ENCODE data around the gene TEKTIP1.
"Not testable (repeated sequence)": the region's sequence is repeated elsewhere in the genome, so short reads cannot be mapped to it uniquely, and the experiment has no call there.

Gene TEKTIP1

GRCh38 chr19:3507371-3508120 is 31.4 kb upstream of the TEKTIP1 start:
- no peak for DNase-seq (ENCODE audit: low read depth)

DNA sequence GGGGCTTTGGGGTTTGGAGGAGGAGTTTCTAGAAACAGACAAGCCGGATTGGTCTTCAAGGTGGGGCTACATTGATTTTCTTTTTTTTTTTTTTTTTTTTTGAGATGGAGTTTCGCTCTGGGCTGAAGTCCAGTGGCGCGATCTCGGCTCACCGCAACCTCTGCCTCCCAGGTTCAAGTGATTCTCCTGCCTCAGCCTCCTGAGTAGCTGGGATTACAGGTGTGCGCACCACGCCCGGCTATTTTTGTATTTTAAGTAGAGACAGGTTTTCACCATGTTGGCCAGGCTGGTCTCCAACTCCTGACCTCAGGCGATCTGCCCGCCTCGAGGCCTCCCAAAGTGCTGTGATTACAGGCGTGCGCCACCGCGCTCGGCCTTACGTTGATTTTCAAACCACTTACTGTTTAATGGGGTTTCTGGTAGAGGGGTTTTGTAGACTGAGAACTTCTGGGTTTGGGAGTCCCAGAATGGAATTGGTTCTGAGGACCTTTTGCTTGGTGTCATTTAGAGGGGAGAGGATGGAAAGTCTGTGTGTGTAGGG is 30.8 kb upstream of the TEKTIP1 start:
- DNase-seq (ENCODE audit: low read depth): not testable (repeated sequence)

GRCh38 chr19:3508771-3509535 is 30.0 kb upstream of the TEKTIP1 start:
- DNase-seq (ENCODE audit: low read depth): no peak

DNA sequence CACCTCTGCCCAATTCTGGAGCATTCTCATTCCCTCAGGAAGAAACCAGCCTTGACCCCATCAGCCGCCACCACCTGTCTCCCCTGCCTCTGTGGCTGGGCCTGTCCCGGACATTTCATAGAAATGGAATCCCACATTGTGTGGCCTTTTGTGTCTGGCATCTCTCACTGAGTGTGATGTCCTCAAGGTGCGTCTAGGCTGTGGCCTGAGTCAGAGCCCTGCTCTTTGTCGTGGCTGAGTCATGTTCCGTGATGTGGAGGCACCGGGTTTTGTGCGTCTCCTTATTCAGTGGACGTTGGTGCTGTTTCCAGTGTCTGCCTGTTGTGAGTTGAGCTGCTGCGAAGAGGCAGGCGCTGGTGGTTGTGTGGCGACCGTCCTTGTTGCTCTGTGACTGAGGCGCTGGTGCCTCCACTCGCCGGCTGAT is 29.4 kb upstream of the TEKTIP1 start:
- peak; percentile 61 for DNase-seq (ENCODE audit: low read depth)

GRCh38 chr19:3510727-3511126 is 28.2 kb upstream of the TEKTIP1 start:
- DNase-seq (ENCODE audit: low read depth): no peak

DNA sequence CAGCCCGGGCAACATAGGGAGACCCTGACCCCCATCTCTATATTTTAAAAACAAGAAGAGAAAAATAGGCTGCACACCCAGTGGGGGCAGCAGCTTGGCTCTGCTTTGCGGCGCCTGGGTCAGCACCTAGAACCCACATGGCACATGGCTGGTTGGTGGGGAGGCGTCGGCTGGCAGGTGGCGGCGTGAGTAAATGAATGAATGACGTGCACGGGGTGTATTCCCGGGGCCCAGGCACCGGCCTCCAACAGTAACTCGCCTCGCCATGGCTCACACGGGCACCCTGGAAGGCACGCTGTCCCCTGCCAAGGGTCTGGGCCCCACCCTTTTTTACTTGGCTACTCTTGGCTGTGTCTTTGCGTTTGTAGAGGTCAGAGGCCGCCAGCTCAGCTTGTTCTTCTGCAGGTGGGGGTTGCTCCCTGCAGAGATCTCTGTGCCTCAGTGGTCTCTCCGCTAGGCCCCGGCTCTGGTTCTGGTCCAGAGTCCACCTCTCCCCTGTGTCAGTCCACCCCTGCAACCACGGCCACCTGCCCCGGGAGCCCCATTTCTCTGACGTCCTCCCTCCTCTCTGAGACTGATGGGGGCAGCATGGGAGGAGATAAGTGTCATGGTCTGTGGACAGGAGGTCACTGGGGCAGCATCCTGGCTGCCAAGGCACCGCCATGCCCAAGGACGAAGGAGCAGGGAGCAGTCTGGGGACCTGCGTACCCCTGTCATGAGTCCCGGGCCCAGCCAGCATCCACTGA is 27.3 kb upstream of the TEKTIP1 start:
- no peak for DNase-seq (ENCODE audit: low read depth)

DNA sequence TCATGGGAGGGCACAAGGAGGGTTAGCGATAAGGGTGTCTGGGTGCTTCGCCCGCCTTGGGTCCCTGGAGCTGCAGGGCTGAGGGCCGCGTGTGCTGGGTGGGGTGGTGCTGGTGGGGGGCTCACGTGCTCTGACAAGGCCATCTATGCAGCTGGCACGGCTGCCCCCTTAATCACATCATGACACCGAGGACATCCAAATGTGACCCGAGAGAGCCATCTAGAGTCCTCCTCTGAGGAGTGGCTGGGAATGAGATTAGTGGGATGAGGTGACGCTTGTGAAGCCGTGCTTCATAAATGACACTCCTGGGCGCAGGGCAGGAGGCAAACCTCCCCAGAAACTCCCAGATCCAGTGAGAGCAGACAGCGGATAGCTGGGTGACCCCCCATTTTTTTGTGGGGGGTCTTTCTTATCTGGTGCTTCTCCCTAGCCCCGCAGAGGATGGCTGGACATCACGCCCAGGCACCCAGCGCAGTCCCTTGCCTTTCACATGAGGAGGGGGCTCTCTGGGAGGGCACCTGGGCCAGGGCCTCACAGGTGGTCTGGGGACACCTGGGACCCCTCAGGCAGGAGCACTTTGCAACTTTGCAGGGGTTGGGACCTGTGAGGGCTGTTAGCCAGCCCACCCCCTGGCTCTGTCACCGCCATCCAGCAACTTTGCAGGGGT is 26.3 kb upstream of the TEKTIP1 start:
- no peak for DNase-seq (ENCODE audit: low read depth)

- DNase-seq (ENCODE audit: low read depth): no peak
Measured at GRCh38 chr19:3513229-3514140, 25.5 kb upstream of the TEKTIP1 start.

DNA sequence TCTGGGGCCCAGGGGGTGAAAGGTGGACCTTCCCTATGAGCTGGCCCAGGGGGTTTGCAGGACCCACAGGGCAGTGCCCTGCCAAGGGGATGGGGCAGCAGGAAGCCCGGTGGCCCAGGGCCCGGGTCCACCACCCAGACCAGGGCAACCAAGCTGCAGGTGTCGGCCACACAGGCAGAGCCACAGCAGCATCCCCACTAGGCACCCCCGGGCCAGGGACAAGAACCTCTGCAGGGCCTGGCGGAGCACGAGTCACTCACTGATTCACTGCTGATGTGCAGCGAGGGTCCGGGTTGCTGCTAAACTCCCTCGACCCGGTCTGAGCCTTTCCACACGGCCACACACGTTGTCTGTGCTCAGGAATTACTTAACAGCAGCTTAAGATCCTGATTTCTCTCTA is 24.0 kb upstream of the TEKTIP1 start:
- peak; percentile 35 for DNase-seq (ENCODE audit: low read depth)

DNA sequence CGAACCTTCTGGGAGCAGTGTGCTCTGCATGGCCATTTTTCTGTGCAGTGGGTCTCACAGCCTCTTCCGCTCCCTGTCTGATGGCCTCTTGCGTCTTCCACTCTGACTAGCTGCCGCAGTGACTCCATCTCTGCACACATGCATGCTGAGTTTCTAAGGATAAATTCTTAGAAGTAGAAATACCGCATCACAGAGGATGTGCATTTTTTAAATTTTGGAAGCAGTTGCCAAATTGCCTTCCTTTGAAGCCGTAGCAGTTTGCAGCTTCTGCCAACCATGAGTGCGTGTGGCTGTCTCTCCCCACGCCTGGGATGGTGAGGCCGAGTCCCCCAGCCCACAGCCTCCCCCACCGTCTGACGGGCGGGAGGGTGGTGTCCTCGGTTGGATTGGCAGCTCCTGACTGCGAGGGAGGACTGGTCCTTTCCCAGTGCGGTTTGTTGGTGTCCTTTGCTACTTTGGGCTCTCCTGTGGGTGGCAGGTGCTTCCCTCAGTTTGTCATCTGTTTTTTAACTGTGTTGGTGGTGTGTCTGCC is 23.0 kb upstream of the TEKTIP1 start:
- DNase-seq (ENCODE audit: low read depth): no peak

GRCh38 chr19:3516675-3517207 is 22.2 kb upstream of the TEKTIP1 start:
- no peak for DNase-seq (ENCODE audit: low read depth)

- peak; percentile 53 for DNase-seq (ENCODE audit: low read depth)
Measured at GRCh38 chr19:3517638-3518037, 21.3 kb upstream of the TEKTIP1 start.

DNA sequence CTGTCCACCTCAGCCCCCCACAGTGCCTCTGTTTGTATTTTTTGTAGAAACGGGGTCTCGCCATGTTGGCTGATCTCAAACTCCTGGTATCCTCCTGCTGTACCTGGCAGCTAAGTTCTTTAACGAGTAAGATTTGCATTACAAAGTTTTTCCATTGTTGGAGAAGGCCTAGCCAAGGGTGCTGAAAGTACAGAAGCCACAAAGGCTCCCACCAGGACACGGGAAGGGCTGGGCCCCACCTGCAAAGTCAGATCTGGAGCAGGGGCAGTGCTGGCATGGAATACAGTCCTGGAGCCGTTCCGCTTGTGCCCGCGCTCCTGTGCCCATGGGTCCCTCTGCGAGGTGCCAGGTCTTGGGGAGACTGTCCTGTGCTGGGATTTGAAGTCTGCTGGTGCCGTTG is 20.7 kb upstream of the TEKTIP1 start:
- no peak for DNase-seq (ENCODE audit: low read depth)

DNA sequence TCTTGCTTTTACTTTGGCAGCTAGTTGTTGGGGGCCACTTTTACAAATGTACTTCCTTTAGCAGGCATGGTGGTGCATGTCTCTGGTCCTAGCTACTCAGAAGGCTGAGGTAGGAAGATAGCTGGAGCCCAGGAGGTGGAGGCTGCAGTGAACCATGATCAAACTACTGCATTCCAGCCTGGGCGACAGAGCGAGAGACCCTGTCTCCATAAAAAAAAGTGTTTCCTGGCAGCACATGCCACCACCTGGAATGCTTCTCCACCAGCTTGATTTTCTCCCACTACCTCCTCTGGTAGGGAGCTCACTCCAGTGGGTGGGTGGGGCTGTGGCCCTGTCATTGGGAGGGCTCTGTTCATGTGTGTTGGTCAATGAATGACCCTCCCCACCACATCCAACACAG is 20.3 kb upstream of the TEKTIP1 start:
- no peak for DNase-seq (ENCODE audit: low read depth)

- no peak for DNase-seq (ENCODE audit: low read depth)
Measured at GRCh38 chr19:3519126-3519525, 19.8 kb upstream of the TEKTIP1 start.

GRCh38 chr19:3520166-3521103 is 18.5 kb upstream of the TEKTIP1 start:
- DNase-seq (ENCODE audit: low read depth): no peak

GRCh38 chr19:3521104-3521445 is 17.9 kb upstream of the TEKTIP1 start:
- no peak for DNase-seq (ENCODE audit: low read depth)

GRCh38 chr19:3522421-3523360 is 16.3 kb upstream of the TEKTIP1 start:
- no peak for DNase-seq (ENCODE audit: low read depth)
